Measurements from ENCODE around the gene HSPA12A.

DNA sequence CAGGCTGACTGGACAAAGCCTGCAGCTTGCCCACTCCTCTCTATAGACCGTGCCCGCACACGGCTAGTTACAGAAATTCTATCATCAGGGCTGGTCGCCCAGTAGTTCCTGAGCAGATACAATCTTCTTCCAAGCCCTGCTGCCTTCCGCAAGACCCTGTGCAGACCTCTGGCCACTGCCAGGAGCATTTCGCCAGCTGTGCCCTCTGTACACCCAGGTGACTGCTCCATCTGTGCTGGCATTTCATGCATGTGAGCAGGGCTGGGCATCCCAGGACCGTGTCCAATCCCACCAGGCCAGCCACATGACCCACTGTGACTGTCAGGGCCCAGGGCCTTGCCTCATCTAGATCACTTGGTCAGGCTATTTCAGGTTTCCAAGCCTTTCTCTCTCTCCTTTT, 36.9 kb downstream of the HSPA12A start:
- TF ChIP-seq EZH2phosphoT487 (IDR thresholded peaks at IDR 0.05; ENCODE audit: borderline replicate concordance, low read length) (no peak), CTCF (conservative IDR thresholded peaks at IDR 0.05; ENCODE audit: low read depth, low read length) (no peak), EZH2 (IDR thresholded peaks at IDR 0.05; ENCODE audit: low read length, unreplicated experiment) (no peak)
